Activated T-cell treated with anti-CD3 and anti-CD28 coated beads for 4 hours (primary cell): ENCODE results near the gene PDE8A.

ENCODE experiments used
- DNase-seq: peaks from one replicate; pipeline ENCODE4 v3.0.0-alpha.2; 2020

The PDE8A gene

GRCh38 chr15:84981711-84982300, at the start of gene PDE8A:
TSS of gene PDE8A (plus strand) at chr15:84981856. CDS start at chr15:84982163, 307 bp downstream.
- peak; percentile 32 for DNase-seq

- DNase-seq = no peak
These were observed 46.5 kb upstream of the PDE8A start for GRCh38 chr15:84934942-84935729.

GRCh38 chr15:84937144-84937543, 44.5 kb upstream of the PDE8A start:
- DNase-seq = no peak

- DNase-seq = no peak
These were observed 42.9 kb upstream of the PDE8A start for GRCh38 chr15:84938726-84939125.

- no peak for DNase-seq
These were observed 41.3 kb upstream of the PDE8A start for GRCh38 chr15:84940399-84940798.

GRCh38 chr15:84942456-84942855, 39.2 kb upstream of the PDE8A start:
- no peak for DNase-seq

- no peak for DNase-seq
These were observed 37.3 kb upstream of the PDE8A start for GRCh38 chr15:84944311-84944710.

GRCh38 chr15:84944861-84945260, 36.8 kb upstream of the PDE8A start:
- DNase-seq = no peak

- DNase-seq = no peak
These were observed 34.7 kb upstream of the PDE8A start for GRCh38 chr15:84946772-84947489.

GRCh38 chr15:84947947-84948830, 33.5 kb upstream of the PDE8A start:
- no peak for DNase-seq

- DNase-seq = no peak
These were observed 32.6 kb upstream of the PDE8A start for GRCh38 chr15:84949043-84949442.

GRCh38 chr15:84949845-84950569, 31.6 kb upstream of the PDE8A start:
- DNase-seq = no peak

GRCh38 chr15:84950570-84951111, 31.0 kb upstream of the PDE8A start:
- DNase-seq = no peak

GRCh38 chr15:84951736-84952135, 29.9 kb upstream of the PDE8A start:
- no peak for DNase-seq

GRCh38 chr15:84953136-84953535, 28.5 kb upstream of the PDE8A start:
- no peak for DNase-seq

- no peak for DNase-seq
These were observed 27.9 kb upstream of the PDE8A start for GRCh38 chr15:84953726-84954125.

GRCh38 chr15:84955089-84955848, 26.4 kb upstream of the PDE8A start:
- DNase-seq = peak; percentile 37

GRCh38 chr15:84956199-84956598, 25.5 kb upstream of the PDE8A start:
- DNase-seq = no peak

GRCh38 chr15:84960391-84961113, 21.1 kb upstream of the PDE8A start:
- no peak for DNase-seq

- no peak for DNase-seq
These were observed 20.6 kb upstream of the PDE8A start for GRCh38 chr15:84961114-84961452.

- no peak for DNase-seq
These were observed 19.9 kb upstream of the PDE8A start for GRCh38 chr15:84961707-84962106.
